Pancreas (tissue), 10 donors: ENCODE data around the gene USP34. TPM values are rescaled to one million over a fixed set of nuclear protein-coding genes. Genes with fewer than 3 reads are reported as not detected.

Experiments
- ATAC-seq, 4 donors: fragments of 200-7000 bp; cut with Tn5 transposase; one replicate each; pipeline versions ENCODE4 v1.8.0 to v1.9.1; 2020; ENCODE audit warnings: mild to moderate bottlenecking in 4 of 4, moderate library complexity in 4 of 4
- DNase-seq, 6 donors: peaks; one replicate each; pipeline ENCODE4 v3.0.0-alpha.2; 2020
- FAIRE-seq: peaks from 2 replicates; lab custom pipeline; 2012; peaks lifted over from hg19 to GRCh38; lab: Jason Lieb, UNC
- H3K27ac ChIP-seq, 4 donors: fragments of 200-600 bp; sonication (generic); 1 replicate in 3 of 4; 2 replicates in 1 of 4; pipeline versions ENCODE4 v1.5.0 to v1.8.0; 2020
- H3K27me3 ChIP-seq, 4 donors: fragments of 200-600 bp; one replicate each; pipeline ENCODE4 v1.8.0; 2021
- H3K36me3 ChIP-seq, 3 donors: fragments of 200-600 bp; sonication (generic) in 1 of 3; one replicate each; pipeline versions ENCODE4 v1.5.0 to v1.8.0; 2020 to 2021
- H3K4me1 ChIP-seq, 3 donors: fragments of 200-600 bp; one replicate each; pipeline ENCODE4 v1.8.0; 2021
- H3K4me3 ChIP-seq, 4 donors: fragments of 200-600 bp; sonication (generic) in 2 of 4; one replicate each; pipeline versions ENCODE4 v1.5.0 to v1.8.0; 2020 to 2021
- H3K9me3 ChIP-seq, 4 donors: fragments of 200-600 bp; one replicate each; pipeline ENCODE4 v1.8.0; 2021
- CTCF ChIP-seq, 4 donors: fragments of 200-600 bp; sonication (generic) in 3 of 4; IDR thresholded peaks; one replicate each; pipeline versions ENCODE4 v1.5.0 to v1.8.0; 2021; ENCODE audit warnings: antibody characterized with exemption in 4 of 4
- WGBS, 2 donors: extraction: QIAGEN DNeasy Blood & Tissue Kit; methylation state at CpG; one replicate each; pipeline ENCODE4 v1.1.7; 2013; 5-methylcytosine and 5-hydroxymethylcytosine counted together
- intact Hi-C, 3 donors: fragments of 100-400 bp; cut with DNase I; formaldehyde crosslinking; loops; one replicate each; pipeline versions ENCODE4 v1.11.1 to v1.14.2; 2022
- polyA plus RNA-seq, 2 donors: library from polyadenylated mRNA; stranded (reverse); fragments of 200-250 nt; gene quantifications; one replicate each; pipeline ENCODE4 v1.2.3, GENCODE V29; 2013
- total RNA-seq, 6 donors: library from RNA; stranded (reverse); fragmentation: NEBNext Ultra II Directional in 4 of 6; extraction: Animal tissue kit (Norgen Biotek cat#: 25700) in 4 of 6; gene quantifications; one replicate each; pipeline versions ENCODE4 v1.2.1 to v1.2.4, GENCODE V29; 2021 to 2023
- donor health status: healthy with polysubstance abuse.
- donor health status: DM: no; HTN: no; CAD: no; lungs with moderate emphysema.
- donor health status: DM: no; HTN: no; CAD: no.
- donor health status: control.
- donor health status: control.
- donor health status: Bipolar disorder and iron deficiency.
- donor health status: DM: yes; HTN: yes; CAD: no.
- donor health status: DM: no; HTN: no; CAD: no.
- donor health status: DM: no; HTN: no; CAD: no.
- donor health status: DM: yes; HTN: yes; CAD: no.

Gene USP34
- total and polyA plus RNA-seq, 8 donors = 30.0 to 58.9 (median 45.1) TPM

- Histone ChIP-seq H3K36me3 (no peaks in the 10 kb centered on the region), H3K9me3 (no peaks in the 10 kb centered on the region), H3K4me1 (peaks cover 3 to 13% (median 6%) of the 10 kb centered on the region in 3 donors), H3K4me3 (no peak overlapping the region), H3K27ac (no peak overlapping the region), H3K27me3 (no peaks in the 10 kb centered on the region)
- intact Hi-C loops = no loop called here
- no peak for TF ChIP-seq CTCF (IDR thresholded peaks at IDR 0.05)
- WGBS, 2 donors = 65 to 72% methylated on average over 1 of the region's 1 CpG
- FAIRE-seq (no peak), DNase-seq (no peak), ATAC-seq (no peak)
Measured at GRCh38 chr2:61415265-61415664, 55.6 kb downstream of the USP34 start.

- intact Hi-C loops = no loop called here
- WGBS, 2 donors = 59 to 69% methylated on average over 3 of the region's 3 CpGs
- H3K4me3 ChIP-seq = no peak overlapping the region
- H3K36me3 ChIP-seq = no peaks in the 10 kb centered on the region
- H3K27me3 ChIP-seq = no peaks in the 10 kb centered on the region
- H3K9me3 ChIP-seq = no peaks in the 10 kb centered on the region
- no peak for DNase-seq
- no peak for TF ChIP-seq CTCF (IDR thresholded peaks at IDR 0.05)
- H3K4me1 ChIP-seq = peaks cover 3 to 8% (median 4%) of the 10 kb centered on the region in 3 donors
- FAIRE-seq = no peak
- H3K27ac ChIP-seq = no peak overlapping the region
- no peak for ATAC-seq
Measured at GRCh38 chr2:61414674-61415073, 56.2 kb downstream of the USP34 start.

- no peak for DNase-seq
- peaks cover 3 to 15% (median 4%) of the 10 kb centered on the region in 3 donors for H3K4me1 ChIP-seq
- intact Hi-C loops = no loop called here
- 38 to 42% methylated on average over 5 of the region's 5 CpGs for WGBS, 2 donors
- H3K9me3 ChIP-seq = no peaks in the 10 kb centered on the region
- no peaks in the 10 kb centered on the region for H3K36me3 ChIP-seq
- FAIRE-seq = no peak
- H3K27ac ChIP-seq = no peak overlapping the region
- no peaks in the 10 kb centered on the region for H3K27me3 ChIP-seq
- peak; percentile 57 to 82 (median 76) for ATAC-seq
- no peak for TF ChIP-seq CTCF (IDR thresholded peaks at IDR 0.05)
- H3K4me3 ChIP-seq = no peak overlapping the region
Measured at GRCh38 chr2:61411109-61411508, 59.8 kb downstream of the USP34 start.

GRCh38 chr2:61410185-61410584, 60.7 kb downstream of the USP34 start:
- Histone ChIP-seq H3K27ac (no peak overlapping the region), H3K4me3 (no peak overlapping the region), H3K9me3 (no peaks in the 10 kb centered on the region), H3K27me3 (no peaks in the 10 kb centered on the region), H3K4me1 (peaks cover 3 to 16% (median 4%) of the 10 kb centered on the region in 3 donors), H3K36me3 (no peaks in the 10 kb centered on the region)
- FAIRE-seq (no peak), ATAC-seq (no peak), DNase-seq (no peak)
- WGBS, 2 donors = 97 to 100% methylated on average over 3 of the region's 3 CpGs
- intact Hi-C loops = no loop called here
- no peak for TF ChIP-seq CTCF (IDR thresholded peaks at IDR 0.05)

- WGBS, 2 donors = 9 to 14% methylated on average over 2 of the region's 2 CpGs
- ATAC-seq = peak in 3 of 4 donors; percentile 60 to 66 (median 62)
- FAIRE-seq = no peak
Measured at GRCh38 chr2:61405813-61406212, 65.1 kb downstream of the USP34 start.

More at GRCh38 chr2:61405813-61406212, 65.1 kb downstream of the USP34 start:
- TF ChIP-seq CTCF (IDR thresholded peaks at IDR 0.05) = no peak
- DNase-seq = no peak
- Histone ChIP-seq H3K9me3 (no peaks in the 10 kb centered on the region), H3K4me1 (peaks cover 0 to 12% (median 6%) of the 10 kb centered on the region in 3 donors), H3K27me3 (no peaks in the 10 kb centered on the region), H3K4me3 (no peak overlapping the region), H3K27ac (no peak overlapping the region), H3K36me3 (no peaks in the 10 kb centered on the region)
- intact Hi-C loops = no loop called here
